Brain microvascular endothelial cell (primary cell): ENCODE data around the gene SNX9.

Experiments
- DNase-seq: peaks from one replicate; pipeline ENCODE4 v3.0.0-alpha.2; 2020
- H3K27ac ChIP-seq: fragments of 250-450 bp; sonication (Bioruptor Pico); 2 replicates; pipeline ENCODE4 v1.5.1; 2020; ENCODE audit warnings: mild to moderate bottlenecking, moderate library complexity
- H3K27me3 ChIP-seq: fragments of 250-450 bp; sonication (Bioruptor Pico); replicated peaks from 2 replicates; pipeline ENCODE4 v1.5.1; 2020; ENCODE audit warnings: mild to moderate bottlenecking
- H3K36me3 ChIP-seq: fragments of 250-450 bp; sonication (Bioruptor Pico); replicated peaks from 2 replicates; pipeline ENCODE4 v1.5.1; 2020; ENCODE audit warnings: mild to moderate bottlenecking
- H3K4me3 ChIP-seq: 2 replicates; pipeline ENCODE4 v1.5.1; 2011; ENCODE audit warnings: low read depth, mild to moderate bottlenecking, control low read depth, low read length, moderate library complexity
- in situ Hi-C: cut with HindIII; loops from 2 replicates; pipeline ENCODE4 v1.10.0; 2017; ENCODE audit warnings: low sequenced_read_pairs, low pct_ligation_motif_present
- TF ChIP-seq, protein P1 (sequence below): IDR thresholded peaks from 2 replicates; pipeline ENCODE4 v1.5.1; 2011; ENCODE audit warnings: low read depth, mild to moderate bottlenecking, moderate library complexity, low read length, control low read depth, inconsistent platforms; ENCODE audit errors: missing control alignments

Gene SNX9

DNA sequence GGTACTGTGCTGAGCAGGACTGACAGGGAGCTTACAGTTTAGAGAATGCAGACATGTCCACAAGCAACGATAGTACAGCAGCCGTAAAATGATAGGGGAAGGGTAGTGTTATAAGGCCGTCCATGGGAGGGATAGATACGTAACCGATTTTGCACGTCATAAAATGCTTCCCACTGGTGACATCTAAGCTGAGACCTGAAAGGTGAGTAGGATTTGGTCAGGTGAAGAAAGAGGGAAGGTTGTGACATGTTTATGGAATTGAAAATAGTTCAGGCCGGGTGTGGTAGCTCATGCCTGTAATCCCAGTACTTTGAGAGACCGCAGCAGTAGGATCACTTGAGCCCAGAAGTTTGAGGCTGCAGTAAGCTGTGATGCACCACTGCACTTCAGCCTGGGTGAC lies 25.6 kb downstream of the SNX9 start:
- no peak overlapping the region for H3K27ac ChIP-seq
- no peaks in the 10 kb centered on the region for H3K27me3 ChIP-seq
- no peak overlapping the region for H3K4me3 ChIP-seq
- DNase-seq = no peak
- no peaks in the 10 kb centered on the region for H3K36me3 ChIP-seq
- TF ChIP-seq, protein P1, sequence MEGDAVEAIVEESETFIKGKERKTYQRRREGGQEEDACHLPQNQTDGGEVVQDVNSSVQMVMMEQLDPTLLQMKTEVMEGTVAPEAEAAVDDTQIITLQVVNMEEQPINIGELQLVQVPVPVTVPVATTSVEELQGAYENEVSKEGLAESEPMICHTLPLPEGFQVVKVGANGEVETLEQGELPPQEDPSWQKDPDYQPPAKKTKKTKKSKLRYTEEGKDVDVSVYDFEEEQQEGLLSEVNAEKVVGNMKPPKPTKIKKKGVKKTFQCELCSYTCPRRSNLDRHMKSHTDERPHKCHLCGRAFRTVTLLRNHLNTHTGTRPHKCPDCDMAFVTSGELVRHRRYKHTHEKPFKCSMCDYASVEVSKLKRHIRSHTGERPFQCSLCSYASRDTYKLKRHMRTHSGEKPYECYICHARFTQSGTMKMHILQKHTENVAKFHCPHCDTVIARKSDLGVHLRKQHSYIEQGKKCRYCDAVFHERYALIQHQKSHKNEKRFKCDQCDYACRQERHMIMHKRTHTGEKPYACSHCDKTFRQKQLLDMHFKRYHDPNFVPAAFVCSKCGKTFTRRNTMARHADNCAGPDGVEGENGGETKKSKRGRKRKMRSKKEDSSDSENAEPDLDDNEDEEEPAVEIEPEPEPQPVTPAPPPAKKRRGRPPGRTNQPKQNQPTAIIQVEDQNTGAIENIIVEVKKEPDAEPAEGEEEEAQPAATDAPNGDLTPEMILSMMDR = no peak
- in situ Hi-C loops = no loop called here

DNA sequence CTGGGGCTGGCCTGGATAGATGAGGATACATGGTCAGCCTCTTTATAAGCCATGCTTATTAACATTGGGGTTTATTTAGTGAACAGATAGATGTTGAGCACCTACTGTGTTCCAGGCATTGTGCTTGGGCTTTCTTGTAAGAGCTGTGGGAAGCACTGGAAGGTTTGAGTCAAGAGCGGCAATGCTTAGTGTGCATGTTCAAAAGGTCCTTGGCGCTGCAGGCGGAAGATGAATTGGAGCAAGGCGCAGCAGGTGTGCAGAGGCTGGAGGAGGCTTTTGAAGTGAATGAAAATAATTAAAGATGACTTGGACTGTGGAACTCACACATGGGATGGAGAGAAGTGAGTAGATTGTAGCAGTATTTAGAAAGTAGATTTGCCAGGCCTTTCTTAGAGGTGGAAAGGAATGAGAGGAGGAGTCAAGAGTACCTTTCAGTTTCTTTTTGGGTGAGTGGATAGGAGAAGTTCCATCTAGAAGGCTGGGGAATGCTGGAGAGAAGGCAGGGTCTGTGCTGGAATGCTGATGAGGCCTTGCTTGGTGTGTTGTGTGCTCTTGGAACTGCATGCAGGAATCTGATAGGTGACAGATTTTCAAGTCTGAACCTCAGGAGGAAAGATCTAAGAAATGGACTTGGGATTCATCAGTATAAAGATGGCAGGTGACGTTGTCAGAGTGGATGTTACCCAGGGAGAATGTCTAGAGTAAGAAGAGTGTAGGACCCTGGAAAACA lies 26.4 kb downstream of the SNX9 start:
- in situ Hi-C loops = no loop called here
- TF ChIP-seq, protein P1 = no peak
- Histone ChIP-seq H3K27me3 (no peaks in the 10 kb centered on the region), H3K27ac (no peak overlapping the region), H3K4me3 (no peak overlapping the region), H3K36me3 (no peaks in the 10 kb centered on the region)
- DNase-seq = no peak

DNA sequence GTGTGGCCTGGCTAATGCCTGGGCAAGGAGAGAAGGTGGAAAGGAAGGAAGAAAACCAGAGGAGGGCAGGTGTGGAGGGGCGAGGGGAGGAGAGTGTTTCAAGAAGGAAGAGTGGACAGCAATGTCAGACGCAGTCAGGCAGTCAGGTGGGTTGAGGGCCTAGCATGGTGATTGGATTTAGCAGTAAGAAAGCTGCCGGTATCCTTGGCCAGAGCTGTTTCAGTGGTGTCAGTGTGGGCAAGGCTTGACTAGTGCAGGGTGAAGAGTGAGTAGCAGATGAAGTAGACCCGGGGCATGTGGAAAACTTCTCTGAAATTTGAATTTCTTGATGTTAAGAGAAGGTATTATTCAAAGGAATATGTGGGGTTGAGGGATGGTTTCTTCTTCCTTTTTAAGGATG lies 27.0 kb downstream of the SNX9 start:
- in situ Hi-C loops = no loop called here
- no peaks in the 10 kb centered on the region for H3K27me3 ChIP-seq

DNA sequence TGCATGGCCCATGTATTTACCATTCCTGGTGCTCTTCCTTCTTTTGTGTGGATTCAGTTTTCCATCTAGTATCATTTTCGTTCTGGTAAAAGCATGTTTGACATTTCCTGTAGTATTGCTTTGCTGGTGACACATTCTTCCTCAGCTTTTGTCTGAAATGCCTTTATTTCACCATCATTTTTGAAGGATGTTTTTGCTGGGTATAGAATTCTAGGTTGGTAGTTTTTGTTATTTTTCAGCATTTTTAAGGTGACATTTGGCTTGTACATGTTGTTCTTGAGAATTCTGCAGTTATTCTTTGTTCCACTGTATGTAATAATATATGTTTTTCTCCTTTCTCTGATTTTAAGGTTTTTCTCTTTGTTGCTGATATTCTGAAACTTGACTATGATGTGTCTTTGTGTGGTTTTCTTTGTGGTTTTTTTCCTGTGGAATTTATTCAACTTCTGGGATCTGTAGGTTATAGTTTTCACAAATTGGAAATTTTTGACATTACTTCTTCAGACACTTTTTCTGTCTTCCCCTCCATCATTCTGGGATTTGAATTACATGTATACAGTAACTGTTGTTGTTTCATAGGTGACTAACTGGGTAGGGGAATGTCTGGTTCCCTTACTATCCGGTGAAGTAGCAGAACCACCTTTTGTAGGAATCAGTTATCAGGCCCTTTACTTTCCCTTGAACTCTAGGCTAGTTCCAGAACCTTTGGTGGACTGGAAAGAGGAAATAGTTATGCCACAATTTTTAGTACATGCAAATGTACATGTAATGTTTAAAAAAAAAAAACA lies 30.2 kb downstream of the SNX9 start:
- Histone ChIP-seq H3K27me3 (no peaks in the 10 kb centered on the region), H3K4me3 (no peak overlapping the region), H3K36me3 (no peaks in the 10 kb centered on the region), H3K27ac (no peak overlapping the region)
- in situ Hi-C loops = no loop called here
- TF ChIP-seq, protein P1 = no peak
- no peak for DNase-seq

More for the DNA sequence above, 27.0 kb downstream of the SNX9 start:
- Histone ChIP-seq H3K4me3 (no peak overlapping the region), H3K27ac (no peak overlapping the region), H3K36me3 (no peaks in the 10 kb centered on the region)
- TF ChIP-seq, protein P1 = no peak
- no peak for DNase-seq

GRCh38 chr6:157853902-157854502 lies 31.0 kb downstream of the SNX9 start:
- TF ChIP-seq, protein P1 = no peak
- H3K4me3 ChIP-seq = no peak overlapping the region
- no peaks in the 10 kb centered on the region for H3K27me3 ChIP-seq
- in situ Hi-C loops = no loop called here
- H3K36me3 ChIP-seq = no peaks in the 10 kb centered on the region
- no peak for DNase-seq
- H3K27ac ChIP-seq = no peak overlapping the region
